Lower leg skin (tissue), 3 donors: ENCODE measurements around the gene RUNX2.

Source experiments
- POLR2A ChIP-seq, 2 donors: fragments of 450-650 bp; IDR thresholded peaks; one replicate each; pipeline ENCODE4 v1.6.1; 2016 to 2017; ENCODE audit warnings: antibody characterized with exemption in 2 of 2, mild to moderate bottlenecking in 1 of 2, moderate library complexity in 1 of 2
- TF ChIP-seq, protein P1 (sequence below), 3 donors: fragments of 450-650 bp; IDR thresholded peaks; one replicate each; pipeline ENCODE4 v1.5.1; 2016; ENCODE audit warnings: antibody characterized with exemption in 3 of 3, mild to moderate bottlenecking in 3 of 3, moderate library complexity in 2 of 3

DNA sequence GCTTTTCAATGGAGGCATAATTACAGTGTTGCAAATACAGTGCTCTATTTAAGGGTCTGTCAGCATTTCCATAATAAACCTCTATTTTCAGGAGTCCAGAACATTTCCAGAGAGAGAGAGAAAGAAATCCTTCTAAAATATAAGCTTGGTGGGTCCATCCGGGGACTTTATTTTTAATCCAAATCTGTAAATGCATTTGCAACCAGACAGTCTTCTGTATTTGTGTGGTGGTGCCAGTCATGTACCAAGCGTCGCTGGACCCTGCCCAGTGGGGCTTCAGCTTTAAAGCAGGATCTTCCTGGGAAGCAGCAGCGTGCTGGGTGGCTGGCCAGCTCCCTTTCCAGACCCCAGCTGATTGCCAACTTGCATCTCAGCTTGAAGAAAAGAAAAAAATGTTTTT lies 306.1 kb downstream of the RUNX2 start:
- no peak for TF ChIP-seq POLR2A (IDR thresholded peaks at IDR 0.05)
- TF ChIP-seq, protein P1, sequence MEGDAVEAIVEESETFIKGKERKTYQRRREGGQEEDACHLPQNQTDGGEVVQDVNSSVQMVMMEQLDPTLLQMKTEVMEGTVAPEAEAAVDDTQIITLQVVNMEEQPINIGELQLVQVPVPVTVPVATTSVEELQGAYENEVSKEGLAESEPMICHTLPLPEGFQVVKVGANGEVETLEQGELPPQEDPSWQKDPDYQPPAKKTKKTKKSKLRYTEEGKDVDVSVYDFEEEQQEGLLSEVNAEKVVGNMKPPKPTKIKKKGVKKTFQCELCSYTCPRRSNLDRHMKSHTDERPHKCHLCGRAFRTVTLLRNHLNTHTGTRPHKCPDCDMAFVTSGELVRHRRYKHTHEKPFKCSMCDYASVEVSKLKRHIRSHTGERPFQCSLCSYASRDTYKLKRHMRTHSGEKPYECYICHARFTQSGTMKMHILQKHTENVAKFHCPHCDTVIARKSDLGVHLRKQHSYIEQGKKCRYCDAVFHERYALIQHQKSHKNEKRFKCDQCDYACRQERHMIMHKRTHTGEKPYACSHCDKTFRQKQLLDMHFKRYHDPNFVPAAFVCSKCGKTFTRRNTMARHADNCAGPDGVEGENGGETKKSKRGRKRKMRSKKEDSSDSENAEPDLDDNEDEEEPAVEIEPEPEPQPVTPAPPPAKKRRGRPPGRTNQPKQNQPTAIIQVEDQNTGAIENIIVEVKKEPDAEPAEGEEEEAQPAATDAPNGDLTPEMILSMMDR (IDR thresholded peaks at IDR 0.05): no peak
